Measurements from ENCODE around the gene RPS18.

The RPS18 gene

DNA sequence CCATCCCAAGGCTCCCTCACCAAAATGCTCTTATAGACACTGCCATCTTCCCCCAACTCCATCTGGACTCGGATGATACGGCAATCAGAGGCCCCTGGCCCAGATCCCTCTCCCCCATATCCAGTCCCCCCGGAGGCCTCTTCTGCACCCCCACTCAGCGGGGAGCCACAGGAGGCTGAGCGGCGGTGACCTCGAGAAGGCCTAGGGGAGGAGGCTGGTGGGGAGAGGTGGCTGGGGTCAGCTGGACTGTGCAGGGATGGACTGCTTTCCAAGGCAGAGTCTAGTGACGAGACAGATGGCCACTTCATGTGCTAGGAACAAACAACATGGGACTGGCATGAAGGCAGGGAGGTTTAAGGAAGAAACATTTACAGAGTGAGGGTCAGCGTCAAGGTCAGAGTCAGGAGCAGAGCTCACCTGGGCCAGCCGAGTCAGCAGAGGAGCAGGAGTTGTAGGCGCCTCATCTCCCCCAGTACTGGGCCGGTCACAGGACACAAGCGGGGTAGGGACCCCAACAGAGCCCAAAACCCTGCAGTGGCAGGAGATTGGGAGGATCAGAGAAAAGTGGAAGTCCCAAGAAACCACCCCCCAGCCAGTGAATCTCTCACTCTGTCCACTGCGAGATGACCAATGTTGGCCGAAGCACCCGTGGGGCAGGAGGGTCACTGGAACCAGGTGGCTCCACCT, 21.3 kb downstream of the RPS18 start:
- FAIRE-seq: no peak

GRCh38 chr6:33294086-33294823, 22.4 kb downstream of the RPS18 start:
- no peak for FAIRE-seq

- no peak for FAIRE-seq
Observed at GRCh38 chr6:33295621-33296369, 23.9 kb downstream of the RPS18 start.

DNA sequence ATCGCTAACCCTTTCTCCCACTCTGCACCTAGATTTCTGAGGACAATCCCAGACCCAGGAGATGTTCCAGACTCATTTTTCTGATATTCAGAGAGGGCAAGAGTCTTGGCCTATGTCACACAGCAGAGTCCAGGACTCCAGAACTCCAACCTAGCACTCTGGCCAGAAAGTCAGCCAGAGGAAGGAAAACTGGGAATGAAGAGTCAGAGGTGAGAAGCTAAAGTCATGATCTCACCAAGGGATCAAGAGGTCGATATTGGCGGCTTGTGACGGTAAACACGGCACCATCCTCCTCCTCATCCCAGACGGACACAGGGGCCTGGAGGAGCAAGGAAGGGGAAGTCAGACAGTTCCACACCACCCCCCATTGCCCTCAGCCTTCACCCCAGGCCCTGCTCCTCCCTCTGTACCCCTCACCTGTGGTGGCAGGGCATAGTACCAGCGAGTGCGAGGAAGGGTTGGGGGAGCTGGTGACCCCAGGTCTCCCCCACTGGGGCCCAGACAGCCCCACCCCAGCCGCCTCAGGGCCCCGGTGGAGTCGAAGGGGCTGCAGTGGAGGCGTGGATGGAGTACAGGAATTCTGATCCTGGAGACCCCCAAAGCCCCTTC, 25.0 kb downstream of the RPS18 start:
- FAIRE-seq: no peak

- no peak for FAIRE-seq
Observed at GRCh38 chr6:33297406-33297955, 25.6 kb downstream of the RPS18 start.

GRCh38 chr6:33297956-33298772, 26.3 kb downstream of the RPS18 start:
- FAIRE-seq: no peak

GRCh38 chr6:33298773-33299236, 26.9 kb downstream of the RPS18 start, which contains the start of gene RGL2:
Gene RGL2 (minus strand): TSS chr6:33298942. CDS start chr6:33298610, 332 bp downstream.
- no peak for FAIRE-seq

DNA sequence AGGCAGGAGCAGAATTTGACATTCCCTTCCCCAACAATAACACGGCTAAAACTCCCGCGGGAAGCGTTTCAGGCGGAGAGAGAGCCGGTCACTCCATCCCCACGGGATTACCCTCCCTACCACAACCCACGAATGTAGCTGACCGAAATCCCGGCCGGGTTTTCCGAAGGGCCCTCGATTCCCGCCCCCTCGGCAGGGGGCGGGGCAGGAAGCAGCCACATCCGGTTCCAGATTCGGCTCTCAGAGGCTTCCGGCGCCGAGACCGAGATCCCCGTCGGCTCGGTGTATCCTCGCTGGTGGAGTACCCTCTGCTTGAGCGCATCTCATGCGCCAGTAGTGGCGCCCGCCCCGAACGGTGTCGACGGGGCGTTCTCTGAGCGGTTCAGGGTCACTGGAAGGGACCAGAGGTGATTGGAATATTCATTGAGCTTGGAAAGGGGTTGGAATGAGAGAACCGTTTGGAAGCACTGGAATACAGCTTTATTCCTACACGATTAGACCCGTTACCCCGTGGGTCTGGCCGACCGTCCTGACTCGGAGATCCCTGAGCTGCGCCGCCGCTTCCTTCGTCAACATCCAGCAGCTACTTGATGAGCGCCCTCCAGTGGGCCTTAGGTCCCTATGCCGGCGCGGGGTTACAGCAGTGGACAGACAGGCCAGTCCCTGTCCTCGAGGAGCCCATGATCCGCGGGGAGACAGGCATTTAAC, 27.5 kb downstream of the RPS18 start:
- no peak for FAIRE-seq

GRCh38 chr6:33301877-33302276, 30.0 kb downstream of the RPS18 start:
- FAIRE-seq: no peak

- FAIRE-seq: no peak
Observed at GRCh38 chr6:33304216-33304615, 32.3 kb downstream of the RPS18 start.

DNA sequence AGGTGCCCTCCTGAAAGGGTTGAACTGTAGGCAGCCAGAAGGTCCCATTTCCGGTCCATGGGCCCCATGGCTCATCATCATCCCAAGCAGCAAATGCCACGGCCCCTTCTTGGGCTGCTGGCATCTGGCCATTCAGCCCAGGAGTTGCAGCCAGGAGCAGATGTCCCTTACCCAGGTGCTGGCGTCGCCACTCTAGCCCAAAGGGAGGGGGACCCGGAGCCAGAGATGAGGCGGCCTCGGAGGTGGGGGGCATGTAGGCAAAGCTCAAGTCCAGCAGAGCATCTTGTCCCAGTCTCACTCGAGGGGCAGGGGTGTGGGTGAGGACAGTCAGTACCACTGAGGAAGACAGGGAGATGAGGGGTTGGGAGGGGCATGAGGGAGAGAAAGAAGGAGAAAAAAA, 33.2 kb downstream of the RPS18 start:
- no peak for FAIRE-seq

- FAIRE-seq: no peak
Observed at GRCh38 chr6:33306356-33306755, 34.5 kb downstream of the RPS18 start.

- no peak for FAIRE-seq
Observed at GRCh38 chr6:33312361-33313104, 40.7 kb downstream of the RPS18 start.

GRCh38 chr6:33313105-33313708, 41.3 kb downstream of the RPS18 start:
- FAIRE-seq: no peak

DNA sequence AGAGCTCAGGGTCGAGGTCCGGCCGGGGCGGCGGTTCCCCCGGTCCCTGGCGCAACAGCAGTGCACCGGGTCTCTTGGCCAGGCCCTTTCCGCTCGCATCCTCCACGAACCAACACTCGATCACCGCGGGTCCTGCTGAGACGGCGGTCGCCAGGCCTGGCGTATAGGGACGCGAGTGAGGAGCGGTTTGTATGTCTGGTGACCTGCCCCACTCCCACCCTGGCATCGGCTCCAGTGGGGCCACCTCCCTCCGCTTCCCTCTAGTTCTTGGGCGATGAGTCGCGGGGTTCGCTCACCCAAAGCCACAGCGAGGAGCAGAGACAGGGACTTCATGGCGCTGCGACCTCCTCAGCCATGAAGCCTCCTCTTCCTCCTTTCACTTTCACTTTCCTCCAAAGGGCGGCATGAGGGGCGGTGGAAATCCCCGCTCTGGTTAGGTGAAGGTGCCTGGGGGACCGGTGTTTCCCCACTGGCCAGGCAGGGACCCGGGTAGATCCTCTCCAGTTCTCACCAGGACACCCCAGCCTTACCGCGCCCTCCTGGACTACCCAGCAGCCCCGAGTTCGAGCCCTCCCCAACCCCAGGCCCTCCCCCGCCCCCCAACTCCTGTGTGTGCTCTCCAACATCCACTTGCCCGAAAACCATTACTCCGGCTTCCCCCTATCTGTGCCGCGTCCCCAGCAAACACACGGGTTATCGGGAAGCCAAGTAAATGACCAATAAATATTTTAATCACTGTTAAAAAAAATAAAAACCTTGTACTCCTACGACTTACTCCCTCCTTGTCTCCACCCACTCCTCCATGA, 42.0 kb downstream of the RPS18 start, which contains the start of gene TAPBP:
Gene TAPBP (minus strand): TSS at position 370 of the 806 bp plus-strand sequence. CDS start 37 bp downstream, at position 333.
- FAIRE-seq: no peak

- no peak for FAIRE-seq
Observed at GRCh38 chr6:33314515-33314942, 42.7 kb downstream of the RPS18 start.

GRCh38 chr6:33314943-33315792, 43.3 kb downstream of the RPS18 start:
- no peak for FAIRE-seq

All from TTC549 (cell line).